Measurements from ENCODE around the gene OGT.
"Not testable (repeated sequence)": the region's sequence is repeated elsewhere in the genome, so short reads cannot be mapped to it uniquely, and the experiment has no call there.

Gene OGT

DNA sequence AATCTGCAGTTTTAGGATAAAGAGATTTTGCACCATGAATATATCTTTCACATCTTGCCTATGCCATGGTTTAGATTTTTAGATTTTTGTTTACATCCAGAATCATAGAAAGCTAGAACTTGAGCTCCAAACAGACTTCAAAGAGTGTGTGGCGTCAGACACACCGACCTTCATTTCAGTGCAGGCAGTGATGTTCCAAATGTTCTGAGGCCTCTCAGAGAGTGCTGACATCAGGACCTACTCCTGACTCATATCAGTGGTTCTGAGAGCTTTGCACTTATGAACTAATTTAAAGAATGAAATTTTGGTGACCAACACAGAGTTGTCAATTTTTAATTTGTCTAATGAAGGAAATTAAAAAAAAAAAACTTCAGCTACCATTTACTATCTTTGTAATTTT, 67.1 kb downstream of the OGT start:
- DNase-seq = no peak

DNA sequence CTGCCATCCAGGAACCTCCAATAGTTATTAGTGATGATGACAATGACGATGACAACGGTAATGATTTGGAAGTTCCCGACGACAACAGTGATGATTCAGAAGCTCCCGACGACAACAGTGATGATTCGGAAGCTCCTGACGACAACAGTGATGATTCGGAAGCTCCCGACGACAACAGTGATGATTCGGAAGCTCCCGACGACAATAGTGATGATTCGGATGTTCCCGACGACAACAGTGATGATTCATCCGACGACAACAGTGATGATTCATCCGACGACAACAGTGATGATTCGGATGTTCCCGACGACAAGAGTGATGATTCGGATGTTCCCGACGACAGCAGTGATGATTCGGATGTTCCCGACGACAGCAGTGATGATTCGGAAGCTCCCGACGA, 70.7 kb downstream of the OGT start:
- DNase-seq = no peak

DNA sequence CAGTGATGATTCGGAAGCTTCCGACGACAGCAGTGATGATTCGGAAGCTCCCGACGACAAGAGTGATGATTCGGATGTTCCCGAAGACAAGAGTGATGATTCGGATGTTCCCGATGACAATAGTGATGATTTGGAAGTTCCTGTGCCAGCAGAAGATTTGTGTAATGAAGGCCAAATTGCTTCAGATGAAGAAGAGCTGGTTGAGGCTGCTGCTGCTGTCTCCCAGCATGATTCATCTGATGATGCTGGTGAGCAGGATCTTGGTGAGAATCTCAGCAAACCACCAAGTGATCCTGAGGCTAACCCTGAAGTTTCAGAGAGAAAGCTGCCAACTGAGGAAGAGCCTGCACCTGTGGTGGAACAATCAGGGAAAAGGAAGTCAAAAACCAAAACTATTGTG, 71.2 kb downstream of the OGT start:
- DNase-seq = no peak

DNA sequence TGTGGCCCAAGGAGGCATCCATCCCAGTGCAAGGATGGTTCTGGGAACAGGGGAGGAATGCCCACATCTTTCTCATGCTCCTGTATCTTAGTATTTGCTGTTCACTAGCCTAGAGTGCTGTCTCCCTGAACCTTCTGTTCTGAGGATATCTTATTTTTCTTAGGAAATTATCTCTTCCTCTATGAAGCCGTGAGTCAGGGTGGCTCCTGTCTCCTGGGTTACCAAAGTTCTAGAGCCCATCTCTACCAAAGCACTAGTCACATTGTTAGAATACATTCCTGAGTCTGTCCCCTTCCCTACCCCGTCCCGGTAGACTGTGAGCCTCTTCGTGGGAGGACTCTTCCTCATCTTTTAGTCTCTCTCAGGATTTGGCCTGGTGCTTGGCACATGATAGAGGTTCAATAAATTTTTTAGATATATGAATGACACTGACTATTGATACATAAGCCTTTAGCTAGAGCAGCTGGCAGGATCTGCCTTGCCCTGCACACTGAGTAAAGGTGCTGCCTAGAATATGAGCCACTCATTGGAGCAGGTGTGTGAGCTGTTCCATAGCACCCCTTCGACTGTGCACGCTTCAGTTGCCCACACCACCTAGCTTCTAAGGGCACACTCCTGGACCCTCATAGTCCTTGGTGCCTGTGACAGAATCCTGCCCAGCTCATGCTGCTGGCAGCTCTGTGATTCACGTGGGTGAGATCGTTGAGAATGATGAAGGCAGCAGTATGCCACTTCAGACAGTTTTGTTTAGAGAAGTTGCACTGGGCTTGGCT, 72.1 kb downstream of the OGT start:
- no peak for DNase-seq

DNA sequence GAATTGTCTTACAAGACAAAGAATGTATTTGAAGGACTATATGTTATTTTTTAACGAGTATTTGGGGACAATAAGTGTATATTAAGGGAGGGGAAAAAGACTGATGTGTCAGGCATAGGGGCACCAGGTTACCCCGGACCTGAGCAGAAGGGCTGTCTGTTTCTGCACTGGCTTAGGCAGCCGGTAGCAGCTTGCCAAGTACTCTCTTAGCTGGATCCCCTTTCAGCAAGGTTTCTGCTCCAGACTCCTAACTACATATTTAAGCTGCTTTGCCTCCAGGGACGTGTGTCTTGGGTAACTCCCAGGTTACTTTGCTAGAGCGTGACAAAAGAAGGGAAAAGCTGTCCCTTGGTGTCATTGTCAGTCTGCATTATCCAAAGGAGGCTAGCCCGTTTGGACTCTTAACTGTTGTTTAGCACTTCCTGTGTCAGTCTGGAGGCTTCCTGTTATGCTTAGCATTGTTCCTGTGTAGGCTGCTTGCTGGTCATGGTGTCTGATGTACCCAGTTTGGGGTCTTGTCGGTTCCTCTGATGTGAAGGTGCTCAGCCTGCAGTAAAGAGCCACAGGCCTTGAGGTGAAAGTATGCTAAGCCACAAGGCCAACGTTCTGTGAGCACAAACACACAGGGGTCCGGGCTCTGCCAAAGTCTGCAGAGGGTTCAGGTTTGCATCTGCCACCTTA, 73.8 kb downstream of the OGT start:
- DNase-seq = peak; percentile 41

DNA sequence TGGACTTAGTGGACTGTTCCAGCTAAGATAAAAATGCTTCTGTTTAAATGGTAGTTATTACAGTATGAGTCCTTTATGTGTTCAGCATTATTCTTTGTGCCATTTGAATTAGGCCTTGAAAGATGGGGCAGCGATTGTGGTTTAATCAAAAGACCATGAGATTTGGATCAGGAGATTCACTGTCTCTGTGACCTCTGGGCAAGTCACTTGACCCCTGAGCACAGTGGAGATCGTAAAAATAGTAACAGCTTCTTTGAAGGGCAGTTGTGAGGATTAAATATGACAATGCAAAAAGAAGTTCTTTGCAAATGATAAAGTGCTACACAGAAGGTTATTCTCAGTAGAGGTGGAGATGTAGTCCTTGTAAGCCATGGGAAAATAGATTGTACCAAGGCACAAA, 74.6 kb downstream of the OGT start:
- no peak for DNase-seq

DNA sequence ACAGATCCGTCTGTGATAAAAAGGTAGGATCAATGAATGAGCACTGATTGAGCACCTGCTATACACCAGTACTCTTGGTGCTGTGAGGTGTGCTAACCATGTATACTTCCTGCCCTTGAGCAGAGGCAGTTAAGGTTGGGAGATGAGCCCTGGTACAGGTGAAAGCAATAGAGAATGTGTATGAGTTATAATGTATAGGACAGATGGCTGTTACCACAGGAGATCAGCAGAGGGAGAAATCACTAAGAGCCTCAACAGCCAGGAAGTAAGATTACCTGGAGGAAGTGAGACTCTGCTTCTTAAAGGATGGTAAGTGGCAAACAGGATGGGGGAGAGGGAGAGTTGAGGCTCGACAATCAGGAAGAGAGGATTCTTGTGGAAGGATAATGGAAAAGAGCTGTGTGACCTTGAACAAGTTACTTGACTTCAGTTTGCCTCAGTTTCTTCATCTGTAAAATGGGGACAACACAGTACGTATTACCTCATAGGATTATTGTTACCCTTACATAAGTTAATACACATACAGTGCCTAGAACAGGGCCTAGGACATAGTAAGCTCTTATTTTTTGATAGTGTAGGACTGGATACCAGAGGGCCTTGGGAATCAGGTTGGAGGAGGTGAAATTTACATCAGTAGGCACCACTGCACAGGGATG, 76.3 kb downstream of the OGT start:
- no peak for DNase-seq

DNA sequence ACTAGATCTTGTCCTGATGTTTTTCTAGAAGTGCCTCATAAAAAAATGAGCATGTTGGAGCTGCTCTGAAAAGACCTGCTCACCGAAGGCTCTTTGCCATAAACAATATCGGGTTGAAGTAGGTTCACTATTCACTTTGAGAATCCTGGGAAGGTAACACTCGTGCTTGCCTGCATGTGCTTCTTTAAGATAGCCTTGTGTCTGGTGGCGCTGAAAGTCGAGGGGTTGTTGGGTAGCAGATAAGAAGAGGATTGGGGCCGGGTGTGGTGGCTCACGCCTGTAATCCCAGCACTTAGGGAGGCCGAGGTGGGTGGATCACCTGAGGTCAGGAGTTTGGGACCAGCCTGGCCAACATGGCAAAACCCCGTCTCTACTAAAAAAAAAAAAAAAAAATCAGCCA, 78.8 kb downstream of the OGT start:
- not testable (repeated sequence) for DNase-seq

DNA sequence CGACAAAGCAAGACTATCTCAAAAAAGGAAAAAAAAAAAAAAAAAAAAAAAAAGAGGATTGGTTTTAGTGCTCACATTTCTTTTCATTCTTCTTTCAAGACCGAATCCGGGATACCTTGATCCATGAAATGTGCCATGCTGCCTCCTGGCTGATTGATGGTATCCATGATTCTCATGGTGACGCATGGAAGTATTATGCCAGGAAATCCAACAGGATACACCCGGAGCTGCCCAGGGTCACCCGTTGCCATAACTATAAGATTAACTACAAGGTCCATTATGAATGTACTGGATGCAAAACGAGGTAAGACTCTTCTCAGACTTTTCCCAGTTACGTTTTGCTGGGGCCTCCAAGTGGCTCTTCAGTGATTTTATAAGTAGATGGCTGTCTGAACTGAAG, 79.4 kb downstream of the OGT start:
- no peak for DNase-seq

DNA sequence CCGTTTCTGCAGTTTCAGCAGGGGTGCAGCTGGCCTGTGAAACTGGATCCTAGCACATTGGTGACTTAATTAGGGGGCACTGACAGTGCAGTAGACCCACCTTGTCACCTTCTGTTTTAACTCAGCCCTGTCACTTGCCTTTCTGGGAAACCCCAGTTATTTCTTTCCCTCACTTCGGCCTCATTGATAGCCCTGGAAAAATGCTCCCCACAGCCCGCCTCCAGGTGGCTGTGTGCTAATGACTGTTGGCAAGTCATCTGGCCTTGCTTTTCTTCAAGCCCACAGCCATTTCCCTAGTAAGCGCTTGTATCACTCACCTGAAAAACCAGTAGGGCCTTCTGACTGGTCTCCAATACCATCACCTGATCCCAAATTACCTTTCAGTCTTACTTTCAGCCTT, 82.2 kb downstream of the OGT start:
- DNase-seq = no peak

DNA sequence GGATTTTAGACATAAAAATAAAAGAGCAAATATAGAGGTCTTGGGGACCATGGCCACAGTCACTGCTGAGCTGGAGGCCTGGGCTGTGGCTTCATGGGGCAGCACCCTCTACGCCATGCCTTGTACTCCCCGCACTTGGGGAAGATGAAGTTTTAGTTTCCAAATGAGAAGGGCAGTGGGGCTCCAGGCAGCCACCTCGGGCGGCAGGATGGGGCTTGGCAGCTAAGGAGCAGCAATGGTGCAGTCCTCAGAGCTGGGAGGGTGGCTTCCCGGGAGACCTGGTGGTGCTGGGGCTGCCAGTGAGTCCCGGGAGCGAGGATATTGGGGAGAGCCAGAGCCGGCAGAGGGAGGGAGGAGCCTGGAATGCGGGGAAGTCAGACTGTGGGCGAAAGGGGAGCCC, 83.0 kb downstream of the OGT start:
- no peak for DNase-seq

DNA sequence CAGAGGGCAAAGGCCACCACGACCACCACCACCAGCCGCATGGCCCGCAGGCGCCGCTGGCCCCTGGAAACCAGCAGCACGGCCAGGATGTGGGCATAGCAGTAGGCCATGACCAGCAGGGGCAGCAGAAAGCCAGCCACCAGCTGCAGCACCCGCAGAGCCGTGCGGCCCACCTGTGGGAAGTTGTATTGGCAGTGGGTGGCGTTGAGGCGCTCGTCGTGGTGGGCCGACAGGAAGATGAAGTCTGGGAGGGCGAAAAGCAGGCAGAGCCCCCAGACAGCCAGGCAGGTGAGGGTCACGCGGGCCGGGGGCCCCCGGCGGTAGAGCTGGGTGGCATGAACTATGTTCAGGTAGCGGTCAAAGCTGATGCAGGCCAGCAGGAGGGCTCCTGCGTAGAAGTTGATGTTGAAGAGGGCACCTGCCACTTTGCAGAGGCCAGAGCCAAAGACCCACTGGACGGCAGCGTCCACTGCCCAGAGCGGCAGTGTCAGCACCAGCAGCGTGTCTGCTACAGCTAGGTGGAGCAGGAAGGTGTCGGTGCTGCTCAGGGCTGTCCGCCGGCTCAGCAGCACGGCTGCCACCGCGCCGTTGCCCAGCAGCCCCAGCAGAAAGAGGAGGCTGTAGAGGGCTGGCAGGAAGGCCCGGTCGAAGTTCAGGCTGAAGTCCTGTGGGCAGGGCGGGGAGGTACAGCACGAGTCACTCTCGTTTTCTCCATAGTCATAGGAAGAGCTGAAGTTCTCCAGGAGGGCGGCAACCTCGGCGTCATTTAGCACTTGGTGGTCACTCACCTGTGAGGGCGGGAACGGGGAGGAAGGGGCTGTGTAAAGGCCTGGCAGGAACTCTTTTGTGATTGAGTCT, 84.0 kb downstream of the OGT start:
- peak; percentile 33 for DNase-seq

DNA sequence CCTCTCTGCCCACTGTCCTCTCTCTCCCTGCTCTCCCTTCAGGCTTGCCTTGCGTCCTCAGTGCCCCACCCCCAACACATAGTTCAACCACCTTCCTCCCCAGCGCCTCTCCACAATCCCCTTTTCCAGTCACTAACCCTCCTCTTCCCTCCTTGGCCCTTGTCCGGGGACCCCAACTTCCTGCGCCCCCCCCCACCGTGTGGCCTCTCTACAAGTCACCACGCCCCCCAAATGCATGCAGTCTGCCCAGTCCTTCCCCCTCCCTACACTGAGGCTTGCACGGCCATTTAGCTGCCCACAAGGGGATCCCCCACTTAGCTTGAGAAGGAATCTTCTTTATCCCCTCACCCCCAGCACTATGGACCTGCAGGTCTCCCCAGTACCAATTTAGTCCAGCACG, 84.8 kb downstream of the OGT start:
- DNase-seq = no peak

DNA sequence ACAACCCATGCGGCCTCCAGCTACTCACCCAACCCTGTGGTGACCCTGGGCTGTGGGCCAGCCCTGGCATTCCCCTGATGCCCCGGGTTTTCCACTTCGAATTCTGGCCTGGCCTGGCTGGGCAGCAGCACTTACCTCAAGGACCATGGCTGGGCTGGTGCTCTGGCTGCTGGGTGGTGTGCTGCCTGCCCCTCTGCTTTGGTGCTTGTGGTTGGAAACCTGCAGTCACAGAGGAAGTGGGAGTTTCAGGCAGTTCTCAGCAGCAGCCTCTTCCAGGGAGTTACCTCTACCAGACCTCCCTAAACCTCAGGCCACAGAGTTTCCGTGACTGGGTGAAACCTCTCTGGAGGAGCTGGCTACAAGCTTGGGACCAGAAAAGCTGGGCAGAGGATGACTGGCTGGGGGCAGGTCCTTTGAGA, 85.4 kb downstream of the OGT start, which contains the start of gene CXCR3:
Gene CXCR3, minus strand, starts transcription at position 209 of the 419 bp plus-strand sequence. Its CDS starts 62 bp downstream, at position 147.
- peak; percentile 47 for DNase-seq

DNA sequence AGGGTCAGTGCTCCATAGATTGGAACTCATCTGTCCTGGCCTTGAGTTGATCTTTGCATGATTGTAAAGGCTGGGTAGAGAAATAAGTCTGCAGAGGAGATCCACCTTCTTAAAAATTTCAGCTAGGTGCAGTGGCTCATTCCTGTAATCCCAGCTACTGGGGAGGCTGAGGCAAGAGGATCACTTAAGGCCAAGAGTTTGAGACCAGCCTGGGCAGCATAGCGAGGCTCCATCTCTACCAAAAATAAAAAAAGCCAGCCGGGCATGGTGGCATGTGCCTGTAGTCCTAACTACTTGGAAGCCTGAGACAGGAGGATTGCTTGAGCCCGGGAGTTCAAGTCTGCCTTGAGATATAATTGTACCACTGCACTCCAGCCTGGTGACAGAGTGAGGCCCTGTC, 85.9 kb downstream of the OGT start:
- no peak for DNase-seq

DNA sequence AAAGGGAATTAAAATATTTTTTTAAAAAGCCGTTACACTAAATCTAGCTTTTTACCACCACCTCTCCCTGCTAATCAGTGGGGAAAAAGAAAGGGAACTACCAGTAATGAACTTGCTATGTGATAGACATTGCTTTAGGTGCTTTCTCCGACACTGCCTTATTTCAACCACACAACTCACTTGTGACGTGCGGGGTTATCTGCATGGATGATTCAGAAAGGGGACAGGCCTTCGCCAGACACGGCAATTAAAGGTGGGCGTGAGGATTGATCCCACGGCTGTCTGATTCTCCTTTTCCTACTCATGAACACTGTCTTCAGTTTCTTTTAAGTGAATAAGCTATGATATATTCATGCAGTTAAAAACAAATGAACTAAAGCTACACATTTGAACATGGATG, 86.3 kb downstream of the OGT start:
- peak; percentile 45 for DNase-seq

DNA sequence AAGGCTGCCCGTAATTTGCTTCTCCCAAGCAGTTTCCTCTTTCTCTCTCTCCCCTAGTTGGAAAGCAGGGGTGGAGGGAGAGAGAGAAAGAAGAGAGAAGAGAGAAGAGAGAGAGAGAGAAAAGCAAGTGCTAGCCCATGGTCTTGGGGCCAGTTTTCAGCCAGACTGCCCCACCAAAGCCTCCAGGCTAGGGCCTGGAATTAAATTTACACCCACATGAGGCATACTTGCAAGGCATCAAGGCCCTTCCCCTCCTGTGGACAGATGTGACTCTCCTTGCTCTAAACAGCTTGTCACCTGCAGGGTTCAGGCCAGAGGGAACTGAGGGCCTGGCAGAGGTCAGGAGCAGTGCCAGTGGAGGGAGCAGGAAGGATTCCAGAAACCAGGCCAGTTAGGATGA, 87.1 kb downstream of the OGT start:
- no peak for DNase-seq

DNA sequence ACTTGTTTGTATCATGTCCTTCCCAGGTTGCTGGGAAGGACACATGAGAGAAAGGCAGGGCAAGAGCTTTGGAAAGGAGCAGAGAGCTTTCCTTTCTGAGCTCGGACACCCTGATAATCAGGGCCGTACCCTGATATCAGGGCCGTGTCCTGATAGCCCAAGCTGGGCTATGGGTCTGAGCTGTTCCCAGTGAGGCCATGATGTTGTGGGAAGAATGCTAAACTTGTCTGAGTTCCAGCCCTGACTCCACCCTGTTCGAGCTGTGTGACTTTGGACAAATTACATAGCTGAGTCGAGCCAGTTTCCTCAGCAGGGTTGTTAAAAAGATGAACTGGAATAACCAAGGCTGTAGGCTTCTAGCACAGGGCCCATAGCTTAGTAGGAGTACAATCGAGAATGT, 88.7 kb downstream of the OGT start:
- DNase-seq = no peak

DNA sequence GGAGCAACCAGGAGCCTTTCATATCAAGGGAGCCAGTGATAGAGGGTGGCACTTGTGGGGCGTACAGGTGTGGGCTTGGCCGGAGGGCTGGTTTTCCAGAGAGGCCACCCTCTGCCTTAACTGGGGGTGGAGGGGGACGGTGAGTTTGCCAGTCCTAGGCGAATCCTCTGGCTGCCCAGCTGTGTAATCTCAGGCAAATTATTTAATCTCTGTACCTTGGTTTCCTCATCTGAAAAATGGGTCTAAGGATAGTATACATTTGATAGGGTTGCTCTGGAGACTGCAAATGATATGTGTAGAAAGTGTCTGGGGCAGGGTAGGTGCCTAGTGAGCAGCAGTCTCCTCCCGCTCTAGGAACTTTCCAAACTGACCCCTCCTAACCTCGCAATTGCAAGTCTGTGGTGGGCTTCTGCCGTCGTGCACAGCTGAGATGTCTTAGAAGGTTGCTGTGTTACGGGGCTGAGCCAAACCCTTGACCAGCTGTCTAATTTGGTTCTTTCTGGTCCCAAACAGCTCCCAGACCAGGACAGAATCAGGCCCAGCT, 89.2 kb downstream of the OGT start:
- DNase-seq = no peak

DNA sequence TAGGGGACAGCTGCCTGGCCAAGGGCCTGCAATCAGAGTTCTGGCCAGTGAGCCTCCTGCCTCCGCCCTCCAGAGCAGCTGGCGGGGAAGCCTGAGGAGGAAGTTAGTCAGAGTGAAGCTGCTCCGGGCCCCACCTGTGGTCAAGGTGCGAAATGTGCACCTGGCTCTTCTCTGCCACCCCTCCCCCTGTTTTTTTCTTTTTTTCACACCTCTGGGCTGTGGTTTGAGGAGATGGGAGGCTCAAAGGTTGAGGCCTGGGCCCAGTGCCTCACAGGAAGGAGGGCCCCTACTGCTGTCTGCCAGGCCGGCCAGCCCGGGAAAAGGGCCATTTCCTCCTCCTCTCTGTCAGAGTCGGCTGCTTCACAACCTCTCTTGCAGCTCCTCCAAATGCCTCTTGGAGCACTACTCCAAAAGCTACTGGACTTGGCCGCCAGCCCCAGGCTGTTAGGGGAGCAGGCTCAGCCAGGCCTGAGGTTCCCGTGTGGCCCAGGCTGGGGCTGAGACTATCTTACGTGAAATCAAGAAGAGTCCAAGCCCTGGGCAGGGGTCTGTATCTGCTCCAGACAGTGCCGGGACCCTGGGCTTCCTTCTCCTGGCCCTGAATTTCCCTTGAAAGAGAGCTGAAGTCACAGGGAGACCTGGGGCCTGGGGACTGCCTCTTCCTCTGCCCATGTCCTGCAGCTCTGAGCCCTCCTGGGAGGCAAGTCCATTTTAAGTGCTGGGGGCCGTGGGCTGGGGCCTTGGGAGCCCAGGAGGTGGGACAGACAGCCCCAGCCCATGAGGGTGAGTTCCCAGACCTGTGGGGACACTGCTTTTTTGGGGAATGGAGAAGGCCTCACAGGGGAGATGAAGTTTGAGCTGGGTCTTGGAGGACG, 89.9 kb downstream of the OGT start:
- DNase-seq = peak; percentile 79

DNA sequence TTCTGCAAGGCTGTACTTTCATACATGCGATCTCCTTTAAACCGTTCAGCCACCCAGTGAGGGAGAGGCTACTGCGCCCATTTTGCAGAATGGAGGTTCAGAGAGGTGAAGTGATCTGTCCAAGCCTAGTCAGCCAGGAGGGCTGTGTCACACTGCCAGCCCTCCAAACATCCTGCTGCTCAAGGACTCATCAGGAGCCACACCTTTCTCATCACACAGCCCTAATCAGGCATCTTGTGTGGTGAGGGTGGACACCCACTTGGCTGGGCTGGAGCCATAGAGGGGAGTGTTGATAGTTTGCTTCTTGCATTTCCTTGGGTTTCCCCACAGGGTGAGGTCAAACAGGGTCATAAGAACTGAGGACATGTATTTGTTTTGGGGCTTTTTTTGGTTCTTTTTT, 90.8 kb downstream of the OGT start:
- no peak for DNase-seq

DNA sequence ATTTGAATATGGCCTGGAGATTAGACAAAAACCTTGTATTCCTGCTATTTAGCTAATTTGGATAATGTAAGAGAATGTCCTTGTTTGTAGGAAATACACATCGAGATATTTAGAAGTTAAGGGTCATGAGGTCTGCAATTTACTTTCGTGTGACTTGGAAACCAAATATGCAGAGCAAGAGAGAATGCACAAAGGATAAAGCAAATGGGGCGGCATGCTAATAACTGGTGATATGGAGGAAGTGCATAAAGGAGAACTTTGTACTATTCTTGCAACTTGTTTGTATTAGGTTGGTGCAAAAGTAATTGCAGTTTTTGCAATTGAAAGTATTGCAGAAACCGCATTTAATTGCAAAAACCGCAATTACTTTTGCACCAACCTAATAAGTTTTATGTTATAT, 92.6 kb downstream of the OGT start:
- no peak for DNase-seq
